DND-41 (cell line): ENCODE results near the gene PTPRN2.

Experiments
- ATAC-seq: fragments of 200-7000 bp; cut with Tn5 transposase; 3 replicates; pipeline ENCODE4 v1.9.1; 2021; ENCODE audit warnings: low read depth; ENCODE audit not compliant: insufficient read depth
- DNase-seq: peaks from one replicate; pipeline ENCODE4 v3.0.0-alpha.2; 2020
- H2AFZ ChIP-seq: 2 replicates; pipeline ENCODE4 v1.6.0; 2012; ENCODE audit warnings: low read depth, low read length
- H3K27ac ChIP-seq: 2 replicates; pipeline ENCODE4 v1.5.1; 2012; ENCODE audit warnings: low read length, inconsistent platforms
- H3K27me3 ChIP-seq: fragments of 200-600 bp; sonication (generic); 2 replicates; pipeline ENCODE4 v1.6.0; 2012; ENCODE audit warnings: low read length, mild to moderate bottlenecking, inconsistent platforms; ENCODE audit not compliant: insufficient read depth, poor library complexity
- H3K36me3 ChIP-seq: 2 replicates; pipeline ENCODE4 v1.5.1; 2012; ENCODE audit warnings: low read length, inconsistent platforms; ENCODE audit not compliant: insufficient read depth
- H3K4me1 ChIP-seq: 2 replicates; pipeline ENCODE4 v1.5.1; 2012; ENCODE audit warnings: mild to moderate bottlenecking, low read length; ENCODE audit not compliant: insufficient read depth
- H3K4me2 ChIP-seq: 2 replicates; pipeline ENCODE4 v1.6.0; 2012; ENCODE audit warnings: mild to moderate bottlenecking, moderate library complexity, low read length, inconsistent platforms; ENCODE audit not compliant: insufficient read depth
- H3K4me3 ChIP-seq, 2 experiments: fragments of 200-600 bp in 1 of 2; shearing (Covaris generic) in 1 of 2; 2 replicates each; pipeline ENCODE4 v1.5.1; 2012 to 2016; ENCODE audit warnings: inconsistent platforms in 2 of 2, low read length in 2 of 2, mild to moderate bottlenecking in 2 of 2, low read depth in 1 of 2, moderate library complexity in 1 of 2
- H3K79me2 ChIP-seq: 2 replicates; pipeline ENCODE4 v1.6.0; 2012; ENCODE audit warnings: low read length, inconsistent platforms; ENCODE audit not compliant: insufficient read depth
- H3K9ac ChIP-seq: 2 replicates; pipeline ENCODE4 v1.6.0; 2012; ENCODE audit warnings: low read depth, mild to moderate bottlenecking, inconsistent platforms, low read length, moderate library complexity
- H3K9me3 ChIP-seq: 2 replicates; pipeline ENCODE4 v1.5.1; 2012; ENCODE audit warnings: low read length, moderate library complexity, mild to moderate bottlenecking, inconsistent platforms; ENCODE audit not compliant: insufficient read depth, severe bottlenecking
- H4K20me1 ChIP-seq: 2 replicates; pipeline ENCODE4 v1.6.0; 2012; ENCODE audit warnings: low read length; ENCODE audit not compliant: insufficient read depth
- EZH2 ChIP-seq: IDR thresholded peaks from 3 replicates; pipeline ENCODE4 v1.6.1; 2012; ENCODE audit warnings: borderline replicate concordance, low read depth, mild to moderate bottlenecking, moderate library complexity, low read length, inconsistent platforms; ENCODE audit not compliant: severe bottlenecking
- TF ChIP-seq, protein P1 (sequence below): IDR thresholded peaks from 2 replicates; pipeline ENCODE4 v1.5.1; 2012; ENCODE audit warnings: borderline replicate concordance, low read length, moderate library complexity, mild to moderate bottlenecking; ENCODE audit not compliant: poor library complexity, severe bottlenecking; ENCODE audit errors: extremely low read depth

PTPRN2 gene

DNA sequence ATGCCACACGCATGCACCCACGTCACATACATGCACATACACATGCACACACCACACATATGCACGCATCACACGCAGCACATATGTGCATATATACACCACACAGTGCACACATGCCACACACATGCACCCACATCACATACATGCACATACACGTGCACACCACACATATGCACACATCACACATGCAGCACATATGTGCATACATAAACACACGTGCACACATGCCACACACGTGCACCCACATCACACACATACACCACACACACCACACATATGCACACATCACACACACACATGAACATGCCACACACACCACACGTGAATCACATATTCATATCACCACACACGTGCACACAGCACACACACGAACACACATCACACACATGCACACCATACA is 338.8 kb downstream of the PTPRN2 start:
- Histone ChIP-seq H3K4me1 (no peaks in the 10 kb centered on the region), H3K36me3 (no peaks in the 10 kb centered on the region), H3K27ac (no peak overlapping the region), H3K9ac (no peak overlapping the region), H3K4me2 (no peak overlapping the region), H3K9me3 (peaks cover 10% of the 10 kb centered on the region), H2AFZ (no peak overlapping the region), H3K4me3 (no peak overlapping the region), H4K20me1 (no peaks in the 10 kb centered on the region), H3K27me3 (no peaks in the 10 kb centered on the region), H3K79me2 (no peaks in the 10 kb centered on the region)
- DNase-seq = no peak
- no peak for TF ChIP-seq EZH2
- TF ChIP-seq, protein P1, sequence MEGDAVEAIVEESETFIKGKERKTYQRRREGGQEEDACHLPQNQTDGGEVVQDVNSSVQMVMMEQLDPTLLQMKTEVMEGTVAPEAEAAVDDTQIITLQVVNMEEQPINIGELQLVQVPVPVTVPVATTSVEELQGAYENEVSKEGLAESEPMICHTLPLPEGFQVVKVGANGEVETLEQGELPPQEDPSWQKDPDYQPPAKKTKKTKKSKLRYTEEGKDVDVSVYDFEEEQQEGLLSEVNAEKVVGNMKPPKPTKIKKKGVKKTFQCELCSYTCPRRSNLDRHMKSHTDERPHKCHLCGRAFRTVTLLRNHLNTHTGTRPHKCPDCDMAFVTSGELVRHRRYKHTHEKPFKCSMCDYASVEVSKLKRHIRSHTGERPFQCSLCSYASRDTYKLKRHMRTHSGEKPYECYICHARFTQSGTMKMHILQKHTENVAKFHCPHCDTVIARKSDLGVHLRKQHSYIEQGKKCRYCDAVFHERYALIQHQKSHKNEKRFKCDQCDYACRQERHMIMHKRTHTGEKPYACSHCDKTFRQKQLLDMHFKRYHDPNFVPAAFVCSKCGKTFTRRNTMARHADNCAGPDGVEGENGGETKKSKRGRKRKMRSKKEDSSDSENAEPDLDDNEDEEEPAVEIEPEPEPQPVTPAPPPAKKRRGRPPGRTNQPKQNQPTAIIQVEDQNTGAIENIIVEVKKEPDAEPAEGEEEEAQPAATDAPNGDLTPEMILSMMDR = no peak
- no peak for ATAC-seq

DNA sequence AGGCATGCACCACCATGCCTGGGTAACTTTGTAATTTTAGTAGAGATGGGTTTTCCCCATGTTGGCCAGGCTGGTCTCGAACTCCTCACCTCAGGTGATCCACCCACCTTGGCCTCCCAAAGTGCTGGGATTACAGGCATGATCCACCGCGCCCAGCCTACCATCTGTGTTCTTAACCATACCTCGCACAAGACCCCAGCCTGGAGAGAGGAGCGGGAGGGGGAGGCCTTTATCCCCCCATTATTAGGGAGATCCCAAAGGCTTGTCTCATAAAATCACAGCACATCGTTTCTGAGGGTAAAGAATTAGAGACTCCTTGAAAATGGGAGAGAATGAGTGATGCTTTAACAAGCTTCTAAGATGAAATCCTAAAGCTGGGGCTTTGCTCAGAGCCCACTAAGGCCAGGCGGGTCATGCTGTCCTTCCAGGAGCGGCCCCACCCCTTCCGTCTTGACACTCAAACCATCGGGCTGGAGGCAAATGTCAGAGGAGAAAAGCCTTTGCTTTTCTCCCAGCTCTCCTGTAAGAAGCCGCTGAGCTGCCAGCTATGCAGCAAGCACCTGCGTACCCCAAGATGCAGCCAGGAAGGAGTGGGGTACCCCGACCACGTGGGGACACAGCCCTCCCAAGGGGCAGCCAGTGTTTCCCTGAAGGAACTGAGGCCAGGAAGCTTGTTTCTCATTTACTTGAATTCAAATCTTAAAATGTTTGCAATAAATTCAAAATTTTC is 339.7 kb downstream of the PTPRN2 start:
- no peaks in the 10 kb centered on the region for H4K20me1 ChIP-seq
- no peak for ATAC-seq
- H3K4me2 ChIP-seq = no peak overlapping the region
- no peaks in the 10 kb centered on the region for H3K79me2 ChIP-seq
- H3K9me3 ChIP-seq = peaks cover 10% of the 10 kb centered on the region
- H3K4me3 ChIP-seq = no peak overlapping the region
- no peaks in the 10 kb centered on the region for H3K27me3 ChIP-seq
- no peak overlapping the region for H3K27ac ChIP-seq
- DNase-seq = no peak
- H3K36me3 ChIP-seq = no peaks in the 10 kb centered on the region
- H3K9ac ChIP-seq = no peak overlapping the region
- TF ChIP-seq, protein P1 = no peak
- no peak for TF ChIP-seq EZH2
- H2AFZ ChIP-seq = no peak overlapping the region
- no peaks in the 10 kb centered on the region for H3K4me1 ChIP-seq

DNA sequence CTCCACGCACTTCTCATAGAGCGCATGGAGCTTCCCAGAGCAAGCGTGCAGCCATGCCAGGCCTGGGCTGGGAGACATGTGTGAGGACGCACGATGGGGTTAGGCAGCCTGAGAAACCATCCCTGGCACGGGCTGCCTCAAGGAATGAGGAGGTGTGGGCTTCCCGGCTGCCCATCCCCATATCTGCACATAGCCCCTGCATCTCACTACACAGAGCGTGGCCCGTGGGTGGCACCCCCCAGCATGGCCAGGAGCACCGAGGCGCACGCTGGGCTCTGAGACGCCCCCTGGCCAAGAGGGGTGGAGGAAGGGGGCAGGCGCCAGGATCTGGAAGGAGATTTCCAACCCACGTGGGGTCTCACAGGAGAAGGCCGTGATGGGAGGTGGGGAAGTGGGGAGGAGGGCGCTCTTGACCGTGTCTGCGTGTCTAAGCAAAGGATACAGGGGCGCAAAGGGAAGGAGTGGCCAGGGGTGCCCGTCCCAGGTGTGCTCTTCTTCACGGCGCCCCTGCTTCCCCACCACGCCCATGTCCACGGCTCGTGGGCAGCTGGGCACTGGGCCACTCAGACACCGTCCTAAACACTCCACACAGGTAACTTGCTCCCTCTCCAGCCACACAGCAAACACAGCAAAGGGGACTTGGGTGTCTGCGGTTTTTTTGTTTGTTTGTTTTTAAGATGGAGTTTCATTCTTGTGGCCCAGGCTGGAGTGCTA is 340.5 kb downstream of the PTPRN2 start:
- TF ChIP-seq, protein P1 = no peak
- TF ChIP-seq EZH2 = no peak

More for the DNA sequence above, 340.5 kb downstream of the PTPRN2 start:
- H4K20me1 ChIP-seq = no peaks in the 10 kb centered on the region
- H2AFZ ChIP-seq = no peak overlapping the region
- no peaks in the 10 kb centered on the region for H3K4me1 ChIP-seq
- H3K27me3 ChIP-seq = no peaks in the 10 kb centered on the region
- peaks cover 10% of the 10 kb centered on the region for H3K9me3 ChIP-seq
- no peaks in the 10 kb centered on the region for H3K36me3 ChIP-seq
- no peaks in the 10 kb centered on the region for H3K79me2 ChIP-seq
- H3K9ac ChIP-seq = no peak overlapping the region
- DNase-seq (no peak), ATAC-seq (no peak)
- H3K27ac ChIP-seq = no peak overlapping the region
- H3K4me3 ChIP-seq = no peak overlapping the region
- no peak overlapping the region for H3K4me2 ChIP-seq
